Glutamatergic neuron (in vitro differentiated cells): ENCODE data around the gene FNDC3B. TPM values are rescaled to one million over a fixed set of nuclear protein-coding genes. Genes with fewer than 3 reads are reported as not detected.

Experiments
- DNase-seq: peaks from one replicate; pipeline ENCODE4 v3.0.0; 2022
- H3K27ac Mint-ChIP-seq: one replicate; pipeline ENCODE4 v1.8.0; 2020; ENCODE audit warnings: mild to moderate bottlenecking, mixed read lengths, inconsistent platforms; ENCODE audit not compliant: unreplicated experiment
- H3K27me3 Mint-ChIP-seq: one replicate; pipeline ENCODE4 v1.8.0; 2020; ENCODE audit warnings: mild to moderate bottlenecking, moderate library complexity, mixed read lengths, inconsistent platforms; ENCODE audit not compliant: unreplicated experiment
- H3K36me3 Mint-ChIP-seq: one replicate; pipeline ENCODE4 v1.8.0; 2020; ENCODE audit warnings: mild to moderate bottlenecking, mixed read lengths, inconsistent platforms; ENCODE audit not compliant: unreplicated experiment
- H3K4me1 Mint-ChIP-seq: one replicate; pipeline ENCODE4 v1.8.0; 2020; ENCODE audit warnings: mild to moderate bottlenecking, low read depth, mixed read lengths, inconsistent platforms; ENCODE audit not compliant: unreplicated experiment
- H3K4me3 Mint-ChIP-seq: one replicate; pipeline ENCODE4 v1.8.0; 2020; ENCODE audit warnings: mild to moderate bottlenecking, mixed read lengths, inconsistent platforms; ENCODE audit not compliant: unreplicated experiment
- H3K9me3 Mint-ChIP-seq: one replicate; pipeline ENCODE4 v1.8.0; 2020; ENCODE audit warnings: mild to moderate bottlenecking, moderate library complexity, mixed read lengths, inconsistent platforms; ENCODE audit not compliant: unreplicated experiment
- total RNA-seq: library from RNA; stranded (reverse); fragmentation: NEBNext Ultra II Directional; extraction: Animal tissue kit (Norgen Biotek cat#: 25700); gene quantifications from one replicate; pipeline ENCODE4 v1.2.1, GENCODE V29; 2021; ENCODE audit not compliant: unreplicated experiment
- TF ChIP-seq, protein P1 (sequence below): fragments of 200-600 bp; sonication (generic); IDR thresholded peaks from one replicate; pipeline ENCODE4 v1.5.0; 2021; ENCODE audit not compliant: partially characterized antibody, unreplicated experiment

Gene FNDC3B
- total RNA-seq, 1 donor from 2014 or later, result 11.7 TPM

DNA sequence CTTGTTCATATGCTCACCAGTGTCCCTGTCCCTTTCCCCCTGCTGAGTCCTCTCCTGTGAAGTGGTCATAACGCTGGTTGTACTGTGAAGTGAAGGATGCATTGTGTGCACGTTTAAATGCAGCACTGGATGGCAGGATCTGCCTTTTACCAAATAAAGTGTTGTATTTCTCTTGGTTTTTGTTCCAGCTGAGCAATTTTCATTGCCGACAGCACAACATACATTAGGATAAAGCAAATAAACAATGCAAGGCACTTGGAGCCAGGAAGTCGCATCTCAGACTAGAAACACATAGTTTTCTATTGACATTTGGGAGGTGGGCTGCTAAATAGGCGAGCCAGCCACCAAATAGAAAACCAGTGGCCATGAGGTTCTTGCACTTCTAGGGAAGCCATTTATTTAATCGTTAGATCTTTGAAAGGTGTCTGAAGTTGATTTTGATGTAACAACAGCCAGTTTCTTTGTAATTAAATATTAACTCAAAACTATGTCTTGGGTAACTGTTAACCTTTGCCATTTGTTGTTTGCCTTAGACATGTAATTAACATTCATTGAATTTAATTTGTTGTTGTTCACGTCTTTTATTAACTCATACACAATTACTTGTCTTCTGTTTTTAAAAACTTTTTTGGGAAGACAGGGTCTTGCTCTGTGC is 185.3 kb downstream of the FNDC3B start:
- H3K9me3 Mint-ChIP-seq, result no peaks in the 10 kb centered on the region
- no peak overlapping the region for H3K27ac Mint-ChIP-seq
- H3K36me3 Mint-ChIP-seq, result no peaks in the 10 kb centered on the region
- TF ChIP-seq, protein P1, sequence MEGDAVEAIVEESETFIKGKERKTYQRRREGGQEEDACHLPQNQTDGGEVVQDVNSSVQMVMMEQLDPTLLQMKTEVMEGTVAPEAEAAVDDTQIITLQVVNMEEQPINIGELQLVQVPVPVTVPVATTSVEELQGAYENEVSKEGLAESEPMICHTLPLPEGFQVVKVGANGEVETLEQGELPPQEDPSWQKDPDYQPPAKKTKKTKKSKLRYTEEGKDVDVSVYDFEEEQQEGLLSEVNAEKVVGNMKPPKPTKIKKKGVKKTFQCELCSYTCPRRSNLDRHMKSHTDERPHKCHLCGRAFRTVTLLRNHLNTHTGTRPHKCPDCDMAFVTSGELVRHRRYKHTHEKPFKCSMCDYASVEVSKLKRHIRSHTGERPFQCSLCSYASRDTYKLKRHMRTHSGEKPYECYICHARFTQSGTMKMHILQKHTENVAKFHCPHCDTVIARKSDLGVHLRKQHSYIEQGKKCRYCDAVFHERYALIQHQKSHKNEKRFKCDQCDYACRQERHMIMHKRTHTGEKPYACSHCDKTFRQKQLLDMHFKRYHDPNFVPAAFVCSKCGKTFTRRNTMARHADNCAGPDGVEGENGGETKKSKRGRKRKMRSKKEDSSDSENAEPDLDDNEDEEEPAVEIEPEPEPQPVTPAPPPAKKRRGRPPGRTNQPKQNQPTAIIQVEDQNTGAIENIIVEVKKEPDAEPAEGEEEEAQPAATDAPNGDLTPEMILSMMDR, result no peak
- no peak for DNase-seq
- H3K4me1 Mint-ChIP-seq, result peaks cover 8% of the 10 kb centered on the region
- H3K27me3 Mint-ChIP-seq, result no peaks in the 10 kb centered on the region
- H3K4me3 Mint-ChIP-seq, result no peak overlapping the region

- Mint-ChIP-seq H3K36me3 (no peaks in the 10 kb centered on the region), H3K4me1 (peaks cover 8% of the 10 kb centered on the region), H3K27me3 (no peaks in the 10 kb centered on the region), H3K27ac (no peak overlapping the region), H3K9me3 (no peaks in the 10 kb centered on the region), H3K4me3 (no peak overlapping the region)
- TF ChIP-seq, protein P1, result no peak
- no peak for DNase-seq
These were observed 185.9 kb downstream of the FNDC3B start for GRCh38 chr3:172225215-172225707.

- no peak for DNase-seq
- Mint-ChIP-seq H3K9me3 (no peaks in the 10 kb centered on the region), H3K4me1 (peaks cover 5% of the 10 kb centered on the region), H3K36me3 (no peaks in the 10 kb centered on the region), H3K27ac (no peak overlapping the region), H3K4me3 (no peak overlapping the region), H3K27me3 (no peaks in the 10 kb centered on the region)
- TF ChIP-seq, protein P1, result no peak
These were observed 187.5 kb downstream of the FNDC3B start for GRCh38 chr3:172226831-172227230.

GRCh38 chr3:172227340-172228035 is 188.1 kb downstream of the FNDC3B start:
- Mint-ChIP-seq H3K36me3 (no peaks in the 10 kb centered on the region), H3K27ac (no peak overlapping the region), H3K4me1 (peaks cover 5% of the 10 kb centered on the region), H3K27me3 (no peaks in the 10 kb centered on the region), H3K4me3 (no peak overlapping the region), H3K9me3 (no peaks in the 10 kb centered on the region)
- DNase-seq, result no peak
- TF ChIP-seq, protein P1, result no peak

DNA sequence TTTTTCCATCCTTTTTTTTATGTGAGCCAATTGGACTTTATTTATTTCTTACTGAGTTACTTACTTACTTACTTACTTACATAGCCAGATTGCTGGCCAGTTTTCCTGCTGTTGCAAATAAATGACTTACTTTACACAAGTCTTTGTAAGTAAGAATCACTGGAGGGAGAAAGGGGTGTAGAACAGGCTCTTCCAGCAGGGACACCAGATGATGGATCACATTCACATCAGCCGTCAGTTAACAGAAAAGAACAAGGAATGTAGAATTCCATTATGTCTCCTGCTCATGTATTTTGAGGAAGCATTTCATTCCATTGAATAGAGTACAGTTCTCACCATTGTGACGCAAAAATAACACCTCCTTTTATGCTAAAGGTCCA is 188.6 kb downstream of the FNDC3B start:
- no peaks in the 10 kb centered on the region for H3K36me3 Mint-ChIP-seq
- no peaks in the 10 kb centered on the region for H3K27me3 Mint-ChIP-seq
- H3K9me3 Mint-ChIP-seq, result no peaks in the 10 kb centered on the region
- H3K4me1 Mint-ChIP-seq, result peaks cover 5% of the 10 kb centered on the region
- TF ChIP-seq, protein P1, result no peak
- H3K27ac Mint-ChIP-seq, result no peak overlapping the region
- no peak overlapping the region for H3K4me3 Mint-ChIP-seq
- no peak for DNase-seq
